Neural cell (in vitro differentiated cells): Measurements from ENCODE around the gene BCAP29.

Experiments used
- CTCF ChIP-seq: fragments of 450-650 bp; IDR thresholded peaks from 2 replicates; pipeline ENCODE4 v1.5.1; 2014; ENCODE audit warnings: antibody characterized with exemption, mild to moderate bottlenecking, moderate library complexity; ENCODE audit not compliant: poor library complexity, severe bottlenecking
- EZH2 ChIP-seq: fragments of 200-600, 300-800 bp; shearing (Covaris generic), sonication (generic); IDR thresholded peaks from 2 replicates; pipeline ENCODE4 v1.6.1; 2014; ENCODE audit warnings: antibody characterized with exemption, low read length, borderline replicate concordance, mild to moderate bottlenecking; ENCODE audit not compliant: insufficient read depth, poor library complexity, severe bottlenecking
- POLR2AphosphoS5 ChIP-seq: IDR thresholded peaks from 2 replicates; pipeline ENCODE4 v1.6.1; 2012
- SMC3 ChIP-seq: fragments of 450-650 bp; conservative IDR thresholded peaks from 2 replicates; pipeline ENCODE4 v1.6.1; 2014; ENCODE audit warnings: antibody characterized with exemption, mild to moderate bottlenecking, moderate library complexity; ENCODE audit not compliant: poor library complexity

- TF ChIP-seq EZH2 (no peak), CTCF (no peak), SMC3 (no peak), POLR2AphosphoS5 (no peak)
These were observed 33.9 kb downstream of the BCAP29 start for GRCh38 chr7:107613948-107614347.
